ENCODE results near the gene MAP3K2.

MAP3K2 gene

GRCh38 chr2:127406454-127406853, 18.7 kb upstream of the MAP3K2 start:
- peak; percentile 14 for DNase-seq (ENCODE audit: low spot score)

- no peak for DNase-seq (ENCODE audit: low spot score)
These were observed 17.5 kb upstream of the MAP3K2 start for GRCh38 chr2:127405255-127405610.

- no peak for DNase-seq (ENCODE audit: low spot score)
These were observed 16.9 kb upstream of the MAP3K2 start for GRCh38 chr2:127404466-127405254.

GRCh38 chr2:127403460-127403859, 15.7 kb upstream of the MAP3K2 start:
- DNase-seq (ENCODE audit: low spot score): no peak

GRCh38 chr2:127401757-127402695, 14.3 kb upstream of the MAP3K2 start:
- no peak for DNase-seq (ENCODE audit: low spot score)

GRCh38 chr2:127400897-127401756, 13.4 kb upstream of the MAP3K2 start:
- DNase-seq (ENCODE audit: low spot score): no peak

- DNase-seq (ENCODE audit: low spot score): no peak
These were observed 12.7 kb upstream of the MAP3K2 start for GRCh38 chr2:127400533-127400896.

- peak; percentile 98 for DNase-seq (ENCODE audit: low spot score)
These were observed 10.4 kb upstream of the MAP3K2 start for GRCh38 chr2:127398239-127398590.

- DNase-seq (ENCODE audit: low spot score): no peak
These were observed 9.9 kb upstream of the MAP3K2 start for GRCh38 chr2:127397568-127398238.

GRCh38 chr2:127394492-127394891, 6.7 kb upstream of the MAP3K2 start:
- DNase-seq (ENCODE audit: low spot score): no peak

- no peak for DNase-seq (ENCODE audit: low spot score)
These were observed 5.2 kb upstream of the MAP3K2 start for GRCh38 chr2:127392828-127393578.

- DNase-seq (ENCODE audit: low spot score): no peak
These were observed 4.5 kb upstream of the MAP3K2 start for GRCh38 chr2:127392133-127392827.

GRCh38 chr2:127389778-127390435, 2.1 kb upstream of the MAP3K2 start:
- no peak for DNase-seq (ENCODE audit: low spot score)

- DNase-seq (ENCODE audit: low spot score): peak; percentile 24
These were observed 819 bp upstream of the MAP3K2 start for GRCh38 chr2:127388423-127389164.

GRCh38 chr2:127386764-127387654, 766 bp downstream of the MAP3K2 start:
- DNase-seq (ENCODE audit: low spot score): peak; percentile 76

GRCh38 chr2:127386246-127386645, 1.5 kb downstream of the MAP3K2 start:
- DNase-seq (ENCODE audit: low spot score): no peak

- DNase-seq (ENCODE audit: low spot score): no peak
These were observed 3.2 kb downstream of the MAP3K2 start for GRCh38 chr2:127384529-127384928.

- no peak for DNase-seq (ENCODE audit: low spot score)
These were observed 4.9 kb downstream of the MAP3K2 start for GRCh38 chr2:127382831-127383230.

All from AG08395 (cell line).